Measurements from ENCODE around the gene CPN2. TPM values are rescaled to one million over a fixed set of nuclear protein-coding genes. Genes with fewer than 3 reads are reported as not detected.

Gene CPN2
- total RNA-seq = not detected

- H3K27me3 Mint-ChIP-seq = peaks cover under 1% of the 10 kb centered on the region
- H3K27ac Mint-ChIP-seq = no peak within 1 kb of the TSS
- H3K36me3 Mint-ChIP-seq (ENCODE audit: low read depth) = no peaks in the 10 kb centered on the region
- ChIA-PET CTCF (no interaction called here), POLR2A (no interaction called here)
- H3K4me3 Mint-ChIP-seq = no peak within 1 kb of the TSS
- H3K9me3 Mint-ChIP-seq = no peaks in the 10 kb centered on the region
- no peak for DNase-seq
- no peaks in the 10 kb centered on the region for H3K4me1 Mint-ChIP-seq
Observed at GRCh38 chr3:194351080-194351672, at the start of gene CPN2. Gene CPN2 (minus strand): TSS chr3:194351328. CDS start chr3:194342702, 8,626 bp downstream.

GRCh38 chr3:194399874-194400411, 48.8 kb upstream of the CPN2 start:
- H3K9me3 Mint-ChIP-seq = no peaks in the 10 kb centered on the region
- DNase-seq = no peak
- POLR2A ChIA-PET = no interaction called here
- H3K4me3 Mint-ChIP-seq = no peak overlapping the region
- peaks cover 52% of the 10 kb centered on the region for H3K4me1 Mint-ChIP-seq
- H3K27me3 Mint-ChIP-seq = peaks cover 33% of the 10 kb centered on the region
- H3K36me3 Mint-ChIP-seq (ENCODE audit: low read depth) = peaks cover 10% of the 10 kb centered on the region
- H3K27ac Mint-ChIP-seq = no peak overlapping the region
- CTCF ChIA-PET = no interaction called here

GRCh38 chr3:194399166-194399565, 48.0 kb upstream of the CPN2 start, which contains the start of gene GP5:
Gene GP5 (minus strand): TSS chr3:194399266. CDS start chr3:194398282, 984 bp downstream.
- ChIA-PET CTCF (interaction anchor here (1.6 to 5.2 kb wide), 4 partner anchors 7 to 83 kb away, joined by 6 to 38 read pairs (median 16); no protein-coding TSS in a partner anchor), POLR2A (interaction anchor here (1.6 kb wide), 1 partner anchor 12 kb away, joined by 5 read pairs; no protein-coding TSS in a partner anchor)
- Mint-ChIP-seq H3K4me1 (peaks cover 55% of the 10 kb centered on the region), H3K4me3 (peak within 1 kb of the TSS; percentile 70), H3K27me3 (peaks cover 39% of the 10 kb centered on the region), H3K9me3 (no peaks in the 10 kb centered on the region), H3K27ac (peak within 1 kb of the TSS; percentile 78), H3K36me3 (ENCODE audit: low read depth) (peaks cover 6% of the 10 kb centered on the region)
- DNase-seq = no peak

- Mint-ChIP-seq H3K36me3 (ENCODE audit: low read depth) (peaks cover 3% of the 10 kb centered on the region), H3K27ac (peak overlapping the region; percentile 78), H3K4me3 (peak overlapping the region; percentile 70), H3K9me3 (no peaks in the 10 kb centered on the region), H3K4me1 (peaks cover 55% of the 10 kb centered on the region), H3K27me3 (peaks cover 41% of the 10 kb centered on the region)
- POLR2A ChIA-PET = interaction anchor here (1.0 to 1.6 kb wide), 8 partner anchors 8 to 188 kb away, joined by 3 to 6 read pairs (median 4); no protein-coding TSS in a partner anchor
- CTCF ChIA-PET = interaction anchor here (1.0 to 5.2 kb wide), 6 partner anchors 9 to 82 kb away, joined by 6 to 38 read pairs (median 16); no protein-coding TSS in a partner anchor
- peak; percentile 47 for DNase-seq
Observed at GRCh38 chr3:194397757-194398312, 46.7 kb upstream of the CPN2 start.

GRCh38 chr3:194396859-194397756, 46.0 kb upstream of the CPN2 start:
- POLR2A ChIA-PET = interaction anchor here (1.0 to 1.7 kb wide), 10 partner anchors 9 to 188 kb away, joined by 3 to 6 read pairs (median 4); no protein-coding TSS in a partner anchor
- DNase-seq = peak; percentile 58
- CTCF ChIA-PET = interaction anchor here (0.7 to 5.2 kb wide), 9 partner anchors 9 to 259 kb away, joined by 3 to 38 read pairs (median 6); no protein-coding TSS in a partner anchor
- Mint-ChIP-seq H3K4me1 (peaks cover 55% of the 10 kb centered on the region), H3K9me3 (no peaks in the 10 kb centered on the region), H3K36me3 (ENCODE audit: low read depth) (peaks cover under 1% of the 10 kb centered on the region), H3K27me3 (peaks cover 45% of the 10 kb centered on the region), H3K4me3 (peak overlapping the region; percentile 70), H3K27ac (peak overlapping the region; percentile 78)

- Mint-ChIP-seq H3K4me1 (peaks cover 55% of the 10 kb centered on the region), H3K27me3 (peaks cover 45% of the 10 kb centered on the region), H3K27ac (peak overlapping the region; percentile 47), H3K9me3 (no peaks in the 10 kb centered on the region), H3K36me3 (ENCODE audit: low read depth) (no peaks in the 10 kb centered on the region), H3K4me3 (peak overlapping the region; percentile 55)
- DNase-seq = no peak
- CTCF ChIA-PET = interaction anchor here (0.7 to 5.2 kb wide), 10 partner anchors 10 to 258 kb away, joined by 3 to 38 read pairs (median 4); no protein-coding TSS in a partner anchor
- POLR2A ChIA-PET = interaction anchor here (1.0 to 1.9 kb wide), 5 partner anchors 63 to 187 kb away, joined by 3 to 6 read pairs (median 4); no protein-coding TSS in a partner anchor
Observed at GRCh38 chr3:194396539-194396858, 45.4 kb upstream of the CPN2 start.

- H3K27ac Mint-ChIP-seq = peak overlapping the region; percentile 47
- H3K27me3 Mint-ChIP-seq = peaks cover 46% of the 10 kb centered on the region
- H3K9me3 Mint-ChIP-seq = peaks cover 4% of the 10 kb centered on the region
- POLR2A ChIA-PET = interaction anchor here (1.0 to 1.9 kb wide), 6 partner anchors 10 to 188 kb away, joined by 3 to 6 read pairs (median 4); no protein-coding TSS in a partner anchor
- no peaks in the 10 kb centered on the region for H3K36me3 Mint-ChIP-seq (ENCODE audit: low read depth)
- H3K4me3 Mint-ChIP-seq = peak overlapping the region; percentile 55
- H3K4me1 Mint-ChIP-seq = peaks cover 55% of the 10 kb centered on the region
- peak; percentile 64 for DNase-seq
- CTCF ChIA-PET = interaction anchor here (0.7 to 5.2 kb wide), 12 partner anchors 8 to 257 kb away, joined by 3 to 38 read pairs (median 5); no protein-coding TSS in a partner anchor
Observed at GRCh38 chr3:194395778-194396538, 44.8 kb upstream of the CPN2 start.

- ChIA-PET CTCF (interaction anchor here (0.8 to 5.2 kb wide), 7 partner anchors 9 to 63 kb away, joined by 3 to 38 read pairs (median 5); no protein-coding TSS in a partner anchor), POLR2A (interaction anchor here (1.2 to 1.9 kb wide), 4 partner anchors 9 to 188 kb away, joined by 3 to 4 read pairs (median 4); no protein-coding TSS in a partner anchor)
- no peak overlapping the region for H3K27ac Mint-ChIP-seq
- peaks cover 55% of the 10 kb centered on the region for H3K4me1 Mint-ChIP-seq
- peaks cover 54% of the 10 kb centered on the region for H3K27me3 Mint-ChIP-seq
- H3K36me3 Mint-ChIP-seq (ENCODE audit: low read depth) = no peaks in the 10 kb centered on the region
- DNase-seq = no peak
- H3K9me3 Mint-ChIP-seq = peaks cover 10% of the 10 kb centered on the region
- peak overlapping the region; percentile 1 for H3K4me3 Mint-ChIP-seq
Observed at GRCh38 chr3:194395212-194395611, 44.1 kb upstream of the CPN2 start.

- H3K4me1 Mint-ChIP-seq = peaks cover 30% of the 10 kb centered on the region
- DNase-seq = no peak
- peaks cover 10% of the 10 kb centered on the region for H3K9me3 Mint-ChIP-seq
- ChIA-PET POLR2A (no interaction called here), CTCF (interaction anchor here (1.1 kb wide), 2 partner anchors 11 to 49 kb away, joined by 3 to 5 read pairs; no protein-coding TSS in a partner anchor)
- H3K4me3 Mint-ChIP-seq = no peak overlapping the region
- H3K27ac Mint-ChIP-seq = no peak overlapping the region
- peaks cover 41% of the 10 kb centered on the region for H3K27me3 Mint-ChIP-seq
- no peaks in the 10 kb centered on the region for H3K36me3 Mint-ChIP-seq (ENCODE audit: low read depth)
Observed at GRCh38 chr3:194392576-194392975, 41.4 kb upstream of the CPN2 start.

- no peak for DNase-seq
- no peak overlapping the region for H3K27ac Mint-ChIP-seq
- peaks cover 14% of the 10 kb centered on the region for H3K4me1 Mint-ChIP-seq
- peaks cover 37% of the 10 kb centered on the region for H3K27me3 Mint-ChIP-seq
- no peak overlapping the region for H3K4me3 Mint-ChIP-seq
- CTCF ChIA-PET = interaction anchor here (1.2 kb wide), 1 partner anchor 49 kb away, joined by 3 read pairs; no protein-coding TSS in a partner anchor
- no peaks in the 10 kb centered on the region for H3K36me3 Mint-ChIP-seq (ENCODE audit: low read depth)
- POLR2A ChIA-PET = no interaction called here
- peaks cover 10% of the 10 kb centered on the region for H3K9me3 Mint-ChIP-seq
Observed at GRCh38 chr3:194390835-194391234, 39.7 kb upstream of the CPN2 start.

- no peak overlapping the region for H3K27ac Mint-ChIP-seq
- no peak for DNase-seq
- no peaks in the 10 kb centered on the region for H3K36me3 Mint-ChIP-seq (ENCODE audit: low read depth)
- no peak overlapping the region for H3K4me3 Mint-ChIP-seq
- peaks cover 29% of the 10 kb centered on the region for H3K27me3 Mint-ChIP-seq
- H3K4me1 Mint-ChIP-seq = no peaks in the 10 kb centered on the region
- ChIA-PET POLR2A (no interaction called here), CTCF (no interaction called here)
- H3K9me3 Mint-ChIP-seq = peaks cover 10% of the 10 kb centered on the region
Observed at GRCh38 chr3:194389269-194389668, 38.1 kb upstream of the CPN2 start.

Measured in activated CD4-positive, alpha-beta memory T cell treated with anti-CD3 and anti-CD28 coated beads, Interleukin-2, amount 10 ng/mL, durations not matched to agents 7 days and 5 days (primary cell).